ENCODE results near the gene ENPP4.
"Not testable (repeated sequence)": the region's sequence is repeated elsewhere in the genome, so short reads cannot be mapped to it uniquely, and the experiment has no call there.

ENPP4 gene

DNA sequence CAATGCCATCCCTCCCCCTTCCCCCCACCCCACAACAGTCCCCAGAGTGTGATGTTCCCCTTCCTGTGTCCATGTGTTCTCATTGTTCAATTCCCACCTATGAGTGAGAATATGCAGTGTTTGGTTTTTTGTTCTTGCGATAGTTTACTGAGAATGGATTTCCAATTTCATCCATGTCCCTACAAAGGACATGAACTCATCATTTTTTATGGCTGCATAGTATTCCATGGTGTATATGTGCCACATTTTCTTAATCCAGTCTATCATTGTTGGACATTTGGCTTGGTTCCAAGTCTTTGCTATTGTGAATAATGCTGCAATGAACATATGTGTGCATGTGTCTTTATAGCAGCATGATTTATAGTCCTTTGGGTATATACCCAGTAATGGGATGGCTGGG is 1.5 kb downstream of the ENPP4 start:
- FAIRE-seq: not testable (repeated sequence)

DNA sequence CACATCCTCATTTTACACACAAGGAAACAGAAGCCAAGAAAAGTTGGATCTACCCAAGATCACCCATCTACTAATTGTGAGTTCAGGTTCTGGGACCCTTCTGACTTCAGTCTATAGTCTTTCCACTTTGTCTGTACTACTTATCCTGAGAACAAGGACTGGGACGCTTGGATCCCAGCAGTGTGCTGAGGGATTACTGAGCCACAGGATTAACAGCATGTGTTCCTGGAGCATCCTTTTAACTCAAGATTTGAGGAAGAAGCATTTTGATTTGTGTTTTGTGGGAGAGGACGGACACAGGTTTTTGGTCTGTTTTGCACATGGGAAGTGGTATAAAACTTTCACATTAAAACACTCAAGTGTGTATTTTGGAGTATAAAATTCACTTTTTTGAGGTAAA is 4.4 kb downstream of the ENPP4 start:
- no peak for FAIRE-seq

DNA sequence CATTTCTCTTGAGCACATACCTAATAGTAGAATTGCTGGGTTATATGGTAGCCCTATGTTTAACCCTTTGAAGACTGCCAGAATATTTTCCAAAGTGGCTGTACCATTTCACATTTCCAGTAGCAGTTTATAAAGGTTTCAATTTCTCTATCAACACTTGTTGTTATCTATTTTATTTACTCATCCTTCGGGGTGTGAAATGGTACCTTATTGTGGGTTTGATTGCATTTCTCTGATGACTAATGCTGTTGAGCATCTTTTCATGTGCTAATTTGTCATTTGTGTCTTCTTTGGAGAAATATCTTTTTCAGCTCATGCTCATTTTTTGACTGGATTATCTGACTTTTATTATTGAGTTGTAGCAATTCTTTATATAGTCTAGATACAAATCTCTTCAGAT is 5.4 kb downstream of the ENPP4 start:
- FAIRE-seq: no peak

DNA sequence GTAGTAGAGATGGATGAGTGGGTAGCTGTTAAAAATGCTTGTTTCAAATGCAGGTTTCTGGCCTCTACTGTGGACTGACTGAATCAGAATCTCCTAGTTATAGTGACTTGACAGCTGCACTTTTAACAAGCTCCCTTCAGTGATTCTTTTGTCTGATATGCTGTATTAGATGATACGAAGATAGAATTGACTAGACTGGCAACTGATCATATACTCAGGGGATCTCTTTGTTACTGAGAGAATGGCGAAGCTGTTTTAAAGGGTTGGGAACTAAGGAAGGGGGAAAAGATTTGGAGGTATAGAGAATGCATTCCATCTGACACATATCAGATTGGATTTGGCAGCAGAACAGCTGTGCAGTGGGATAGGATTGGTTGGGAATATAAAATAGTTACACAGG is 7.0 kb downstream of the ENPP4 start:
- no peak for FAIRE-seq

DNA sequence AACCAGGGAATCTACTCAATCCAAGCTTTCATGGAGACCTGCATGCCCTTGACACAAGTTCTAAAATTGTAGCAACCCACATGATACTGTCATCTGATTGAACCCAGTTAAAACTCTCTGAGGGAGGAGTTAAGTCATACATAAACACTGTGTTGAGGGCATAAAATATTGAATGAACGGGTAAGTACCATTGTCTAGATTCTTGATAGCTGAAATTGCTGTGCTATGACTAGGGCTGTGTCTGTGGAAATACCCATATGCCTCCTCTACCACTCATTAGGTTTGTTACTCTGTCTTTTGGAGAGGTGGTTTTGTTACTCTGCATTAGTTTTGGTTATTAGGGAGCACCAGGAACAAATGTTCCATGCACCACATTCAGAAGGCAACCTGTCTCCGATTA is 7.6 kb downstream of the ENPP4 start:
- FAIRE-seq: no peak

DNA sequence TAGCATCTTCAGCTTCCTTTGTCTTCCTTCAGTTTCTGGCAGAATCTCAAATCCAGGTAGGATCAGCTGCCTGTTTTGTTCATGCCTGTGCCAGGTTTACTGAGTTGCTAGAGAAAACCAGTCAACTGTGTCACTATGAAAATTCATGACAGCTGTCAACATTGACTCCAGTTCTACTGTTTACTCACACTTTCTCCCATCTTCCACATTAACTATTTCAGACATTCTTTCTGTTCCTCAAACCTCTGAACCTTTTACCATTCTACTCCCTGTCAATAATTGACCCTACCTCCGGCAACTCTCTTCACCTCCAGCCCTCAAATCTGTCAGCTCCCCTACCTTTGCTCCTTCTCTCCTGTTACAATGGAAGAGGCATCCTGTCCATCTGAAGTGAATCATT is 8.5 kb downstream of the ENPP4 start:
- no peak for FAIRE-seq

DNA sequence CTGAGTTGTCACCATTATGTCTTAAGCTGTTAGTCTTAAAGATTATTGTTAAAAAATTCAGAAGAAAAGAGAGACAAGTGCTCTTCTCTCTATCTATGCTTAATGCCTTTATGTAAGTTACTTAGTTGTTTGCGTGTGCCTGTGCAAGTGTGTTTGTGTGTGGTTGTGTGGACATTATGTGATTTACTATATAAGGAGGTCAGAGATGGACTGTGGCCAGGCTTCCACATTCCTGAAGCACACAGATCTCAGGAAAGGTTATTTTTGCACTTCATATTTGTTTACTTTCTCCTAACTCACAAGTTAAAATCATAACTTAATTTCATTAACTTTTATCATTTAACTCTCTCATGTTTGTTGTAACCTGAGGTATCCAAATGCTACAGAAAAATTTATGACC is 14.5 kb downstream of the ENPP4 start:
- FAIRE-seq: no peak

DNA sequence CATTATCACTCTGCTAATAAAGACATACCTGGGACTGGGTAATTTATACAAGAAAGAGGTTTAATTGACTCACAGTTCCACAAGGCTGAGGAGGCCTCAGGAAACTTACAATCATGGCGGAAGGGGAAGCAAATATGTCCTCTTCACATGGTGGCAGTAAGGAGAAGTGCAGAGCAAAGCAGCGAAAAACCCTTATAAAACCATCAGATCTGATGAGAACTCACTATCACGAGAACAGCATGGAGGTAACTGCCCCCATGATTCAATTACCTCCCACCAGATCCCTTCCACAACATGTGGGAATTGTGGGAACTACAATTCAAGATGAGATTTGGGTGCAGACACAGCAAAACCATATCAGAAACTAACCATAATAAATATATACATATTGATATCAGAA is 19.3 kb downstream of the ENPP4 start:
- not testable (repeated sequence) for FAIRE-seq

DNA sequence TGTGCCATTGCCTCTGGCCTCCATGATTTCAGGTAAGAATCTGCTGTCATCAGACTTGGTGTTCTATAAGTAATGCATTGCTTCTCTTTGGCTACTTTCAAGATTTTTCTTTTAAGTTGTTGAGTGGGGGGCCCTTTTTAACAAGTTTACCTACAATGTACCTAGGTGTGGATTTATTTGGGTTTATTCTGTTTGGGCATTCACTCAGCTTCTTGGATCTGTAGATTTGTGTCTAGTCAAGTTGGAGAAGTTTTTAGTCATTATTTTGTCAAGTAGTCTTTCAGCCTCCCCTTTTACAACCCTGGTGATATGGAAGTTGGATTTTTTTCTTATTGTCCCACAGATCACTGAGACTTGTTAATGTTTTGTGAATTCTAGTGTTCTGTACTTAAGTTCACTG is 26.9 kb downstream of the ENPP4 start:
- no peak for FAIRE-seq

DNA sequence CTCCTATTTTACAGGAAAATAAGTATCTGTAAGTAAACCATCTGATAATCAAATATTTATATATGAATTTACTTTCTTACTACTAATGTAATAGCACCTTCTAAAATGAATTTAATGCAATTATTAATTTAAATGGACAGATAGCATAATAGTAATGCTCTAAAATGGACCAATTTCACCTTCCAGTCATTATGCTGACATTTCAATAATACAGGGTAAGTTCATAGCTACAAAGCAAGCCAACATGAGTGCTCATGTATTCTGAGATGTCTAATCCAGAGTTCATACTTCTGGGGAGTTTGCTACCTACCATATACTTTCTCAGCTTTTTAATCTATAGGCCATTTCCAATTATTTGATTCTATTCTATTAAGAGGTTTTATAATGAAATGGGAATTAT is 29.4 kb downstream of the ENPP4 start:
- no peak for FAIRE-seq

DNA sequence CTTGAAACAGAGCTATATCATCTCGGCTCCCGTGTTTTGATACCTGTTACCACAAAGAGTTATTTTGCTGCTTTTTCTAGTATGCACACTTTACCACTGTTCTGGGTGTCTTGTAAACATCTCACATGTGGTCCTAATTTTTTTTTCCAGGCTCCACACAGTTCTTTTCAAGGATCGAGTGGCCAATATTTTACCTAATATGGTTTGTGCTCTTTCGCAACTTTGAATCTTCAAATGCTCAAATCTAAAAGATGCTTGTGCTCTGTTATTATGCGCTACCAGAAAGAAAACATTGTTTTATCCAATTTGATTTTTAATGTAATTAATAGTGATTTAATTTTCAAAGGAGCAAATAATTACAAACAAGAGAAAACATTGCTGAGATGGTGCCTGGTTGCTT is 30.3 kb downstream of the ENPP4 start:
- no peak for FAIRE-seq

DNA sequence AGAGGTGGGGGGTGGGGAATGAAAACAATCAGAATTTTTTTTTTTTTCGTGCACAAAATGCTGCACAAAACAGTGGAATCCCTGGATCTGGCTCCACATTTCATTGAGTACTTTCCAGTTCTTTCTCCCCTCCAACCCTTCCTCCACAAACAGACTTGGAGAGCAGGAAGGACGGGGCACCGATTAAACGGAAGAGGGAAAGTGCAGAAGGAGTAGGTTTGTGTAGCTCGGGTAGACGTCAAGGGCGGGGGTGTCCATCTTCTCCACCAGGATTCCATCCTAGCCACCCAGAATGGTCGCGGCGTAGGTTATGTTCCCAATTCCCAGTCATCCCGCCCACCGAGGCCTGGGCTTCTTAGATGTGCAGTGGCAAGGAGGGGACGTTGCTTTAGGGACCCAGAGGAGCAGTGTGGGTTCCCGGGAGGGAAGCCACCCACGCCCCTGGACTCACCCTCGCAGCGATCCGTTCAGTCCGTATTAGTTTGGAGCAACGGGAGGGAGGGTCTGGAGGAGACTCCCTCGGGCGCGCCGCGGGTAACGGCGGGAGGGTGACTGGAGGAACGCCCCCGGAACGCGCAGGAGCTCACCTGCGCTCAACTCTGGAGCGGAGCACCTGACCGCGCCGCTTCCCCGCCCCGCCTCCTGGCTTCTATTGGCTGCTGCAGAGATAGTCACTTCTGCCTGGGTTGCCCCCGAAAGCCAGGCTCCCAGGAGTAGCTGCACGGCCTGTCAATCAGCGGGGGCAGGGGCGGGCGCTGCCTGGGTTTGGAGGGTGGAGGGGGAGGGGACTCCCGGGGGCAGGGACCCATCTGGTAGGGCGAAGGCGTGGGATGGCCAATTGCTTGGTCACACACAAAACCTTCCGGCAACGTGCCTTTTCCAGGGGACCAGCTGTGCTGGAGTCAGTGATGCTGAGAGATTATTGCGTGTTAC is 40.8 kb downstream of the ENPP4 start, which contains the start of gene ENPP5:
TSS of gene ENPP5 (minus strand) at position 624 of the 933 bp plus-strand sequence. CDS start 2,718 bp downstream, outside the sequence.
- FAIRE-seq: no peak

DNA sequence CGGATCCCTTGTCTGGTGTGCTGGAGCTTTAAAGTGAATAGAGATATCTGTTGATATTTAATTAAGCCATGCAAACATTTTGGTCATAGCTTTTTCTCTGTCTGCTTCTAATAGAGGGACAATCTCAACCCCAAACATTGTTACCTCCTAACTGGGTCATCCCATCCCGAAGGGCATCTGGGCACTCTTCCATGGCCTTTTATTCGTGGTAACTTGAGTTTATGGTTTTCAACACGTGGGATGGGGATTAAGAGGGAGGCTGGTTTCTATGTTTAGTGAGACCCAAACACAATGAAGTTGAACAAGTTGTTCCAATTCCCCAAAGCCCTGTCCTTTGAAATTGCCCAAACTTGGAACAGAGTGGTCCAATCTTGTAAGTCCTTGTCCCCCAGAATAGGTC is 42.4 kb downstream of the ENPP4 start:
- no peak for FAIRE-seq

DNA sequence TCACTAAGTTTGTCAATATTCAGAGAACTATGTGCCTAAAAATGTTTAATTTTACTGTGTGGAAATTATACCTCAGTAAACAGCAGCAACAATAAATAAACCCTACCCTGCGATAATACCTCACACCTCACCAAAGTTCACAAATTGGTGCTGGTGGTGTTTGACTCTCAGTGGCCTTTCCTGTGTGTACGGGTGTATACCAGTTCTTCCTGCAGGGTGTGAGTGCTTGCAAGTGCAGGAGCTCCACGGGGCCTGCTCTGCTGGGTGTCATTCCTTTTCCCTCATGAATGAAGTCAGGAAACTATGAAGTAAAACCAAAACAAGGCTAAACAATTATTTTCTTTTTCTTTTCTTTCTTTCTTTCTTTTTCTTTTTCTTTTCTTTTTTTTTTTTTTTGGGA is 45.1 kb downstream of the ENPP4 start:
- no peak for FAIRE-seq

DNA sequence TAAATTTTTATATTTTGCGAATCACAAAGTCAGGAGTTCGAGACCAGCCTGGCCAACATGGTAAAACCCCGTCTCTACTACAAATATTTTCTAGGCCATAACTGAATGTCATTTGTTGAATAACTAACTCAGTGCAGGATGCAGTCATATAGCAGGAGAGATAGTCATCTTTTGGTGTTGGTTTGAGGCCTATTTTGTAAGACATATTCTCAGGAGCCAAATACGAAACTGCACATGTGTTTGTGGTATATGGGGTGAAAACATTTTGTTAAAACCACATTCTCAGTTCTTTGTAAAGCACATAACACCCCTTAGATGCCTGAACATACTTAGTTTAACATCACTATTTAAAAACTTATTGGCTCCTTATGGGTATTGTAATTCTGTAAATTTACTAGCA is 45.7 kb downstream of the ENPP4 start:
- no peak for FAIRE-seq

DNA sequence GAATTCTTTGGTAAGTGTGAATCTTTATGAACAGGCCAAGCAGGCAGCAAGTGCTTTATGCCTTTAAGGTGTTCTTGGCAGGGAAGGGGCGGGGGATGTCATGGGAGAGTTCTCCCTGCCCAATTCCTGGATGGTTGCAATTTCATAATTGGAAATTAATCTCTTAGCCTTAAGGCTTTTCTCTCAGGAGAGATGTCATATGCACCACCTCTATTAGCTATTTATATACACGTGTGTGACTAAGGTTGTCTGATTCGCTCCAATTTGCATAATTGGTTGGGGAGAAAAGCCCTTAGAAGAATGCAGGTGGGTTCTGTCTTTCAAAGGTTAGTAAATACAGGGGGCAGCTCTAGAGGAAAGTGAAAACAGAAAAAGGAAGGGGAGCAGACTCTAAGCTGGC is 46.2 kb downstream of the ENPP4 start:
- no peak for FAIRE-seq

DNA sequence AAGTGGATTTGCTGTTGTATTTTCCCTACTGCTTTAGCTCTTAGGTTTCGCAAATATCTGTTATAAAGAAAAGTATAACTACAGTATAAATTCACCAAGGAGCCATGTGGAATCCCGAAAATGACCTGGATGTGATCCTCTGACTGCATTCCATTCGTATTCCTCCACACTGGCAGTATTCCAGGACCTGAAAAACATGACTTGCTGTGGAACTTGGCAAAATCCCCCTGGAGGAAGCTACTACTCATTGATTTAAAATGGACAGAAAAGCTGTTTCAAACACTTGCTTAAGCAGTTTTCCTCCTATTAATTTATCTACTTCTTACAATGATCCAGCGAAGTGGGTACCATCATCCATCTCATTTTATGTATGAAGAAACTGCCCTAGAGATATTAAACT is 54.3 kb downstream of the ENPP4 start:
- peak; percentile 8 for FAIRE-seq

DNA sequence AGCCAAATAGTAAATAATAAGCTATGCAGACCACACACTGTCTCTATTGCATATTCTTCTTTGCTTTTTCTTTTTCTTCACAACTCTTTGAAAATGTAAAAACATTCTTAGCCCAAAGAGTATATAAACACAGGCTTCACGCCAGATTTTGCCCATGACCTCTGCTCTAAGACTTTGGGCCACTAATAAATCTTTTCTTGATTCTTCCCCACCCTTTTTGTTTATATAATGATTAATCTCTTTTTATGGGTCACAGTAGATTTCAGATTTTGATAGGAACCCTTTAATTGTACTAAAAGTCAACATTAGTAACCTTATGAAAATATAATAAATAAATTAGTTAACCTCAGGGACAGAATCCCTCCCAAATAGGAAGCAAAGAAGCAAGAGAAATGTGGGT is 56.8 kb downstream of the ENPP4 start:
- peak; percentile 91 for FAIRE-seq

DNA sequence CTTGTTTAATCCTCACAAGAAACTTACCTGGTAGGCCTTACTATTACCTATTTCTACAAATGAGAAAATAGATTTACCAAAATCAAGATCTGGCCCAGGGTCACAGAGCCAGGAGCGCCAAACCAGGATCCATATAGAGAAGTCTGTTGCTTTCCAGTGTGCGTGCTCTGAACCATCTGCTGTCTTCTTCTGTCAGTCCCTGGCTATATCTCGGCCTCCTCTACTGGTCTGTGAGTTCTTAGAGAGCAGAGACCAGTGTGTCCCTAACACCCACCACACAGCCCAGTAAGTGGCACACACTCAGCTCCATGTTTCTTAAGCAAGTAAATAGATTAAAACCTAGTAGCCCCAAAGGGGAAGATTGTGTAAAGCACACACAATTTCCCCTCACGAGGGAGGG is 59.9 kb downstream of the ENPP4 start:
- no peak for FAIRE-seq

DNA sequence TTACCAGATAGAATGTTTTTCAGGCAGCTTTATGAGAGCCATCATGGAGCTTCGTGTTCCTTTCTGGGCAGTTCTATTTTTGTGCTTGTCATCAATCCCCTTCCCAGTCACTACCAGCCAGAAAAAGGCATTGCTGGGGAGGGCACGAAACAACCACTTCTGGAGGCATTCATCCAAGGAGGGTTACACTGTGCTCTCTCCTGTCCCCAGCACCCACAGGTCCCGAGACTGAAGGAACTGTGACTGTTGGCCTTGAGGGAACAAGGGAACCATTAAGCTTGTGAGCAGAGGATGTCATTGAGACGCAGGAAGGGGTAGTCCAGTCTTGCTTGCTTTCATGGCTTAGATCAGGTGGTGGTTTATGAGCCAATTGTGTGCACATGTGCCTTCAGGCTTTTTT is 61.1 kb downstream of the ENPP4 start:
- no peak for FAIRE-seq

DNA sequence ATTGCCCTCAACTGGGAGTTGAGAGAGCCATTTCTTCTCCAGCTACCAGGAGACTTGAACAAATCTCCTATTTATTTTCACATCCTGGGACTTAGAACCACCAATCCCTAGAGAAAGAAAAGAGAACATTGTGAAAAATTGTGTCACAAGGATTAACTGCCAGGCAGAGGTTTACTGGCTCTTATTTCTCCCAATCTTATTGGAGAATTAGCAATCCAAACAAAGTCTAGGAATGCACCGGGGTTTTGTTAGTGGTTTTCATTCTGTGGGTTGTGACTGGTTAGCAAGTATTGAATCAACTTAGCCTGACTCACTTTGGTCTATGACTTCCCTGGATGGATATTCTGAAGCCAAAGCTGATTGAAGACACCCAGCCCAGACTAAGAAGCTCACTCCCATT is 62.2 kb downstream of the ENPP4 start:
- no peak for FAIRE-seq

Data from endometrium (tissue), 2 donors.